OCI-LY1 (cell line): Measurements from ENCODE around the gene PAK2.

Source experiments
- H2AFZ ChIP-seq: fragments of 200-600 bp; sonication (generic), shearing (Covaris generic); 2 replicates; pipeline ENCODE4 v1.6.0; 2014; ENCODE audit warnings: antibody characterized with exemption, mild to moderate bottlenecking, low read length
- H3F3A ChIP-seq: fragments of 200-600 bp; sonication (generic), shearing (Covaris generic); 2 replicates; pipeline ENCODE4 v1.6.0; 2014; ENCODE audit warnings: mild to moderate bottlenecking, antibody characterized with exemption, low read length, moderate library complexity; ENCODE audit not compliant: insufficient read depth
- H3K27ac ChIP-seq: fragments of 200-600 bp; sonication (generic); 2 replicates; pipeline ENCODE4 v1.5.1; 2014; ENCODE audit warnings: low read length, mixed run types, mild to moderate bottlenecking, low read depth; ENCODE audit not compliant: poor library complexity, severe bottlenecking
- H3K27me3 ChIP-seq: fragments of 200-600 bp; sonication (generic); 2 replicates; pipeline ENCODE4 v1.6.0; 2014; ENCODE audit warnings: antibody characterized with exemption, mild to moderate bottlenecking, low read length, moderate library complexity; ENCODE audit not compliant: insufficient read depth
- H3K36me3 ChIP-seq: fragments of 200-600 bp; sonication (generic); 2 replicates; pipeline ENCODE4 v1.6.1; 2014; ENCODE audit warnings: mild to moderate bottlenecking, antibody characterized with exemption, low read length, moderate library complexity, mixed read lengths; ENCODE audit not compliant: insufficient read depth
- H3K4me1 ChIP-seq: fragments of 200-600 bp; sonication (generic); 2 replicates; pipeline ENCODE4 v1.5.1; 2014; ENCODE audit warnings: mild to moderate bottlenecking, low read length, moderate library complexity; ENCODE audit not compliant: insufficient read depth, severe bottlenecking
- H3K4me2 ChIP-seq: fragments of 200-600 bp; sonication (generic), shearing (Covaris generic); 2 replicates; pipeline ENCODE4 v1.6.1; 2014; ENCODE audit warnings: low read length
- H3K4me3 ChIP-seq: fragments of 200-600 bp; sonication (generic); 2 replicates; pipeline ENCODE4 v1.5.1; 2014; ENCODE audit warnings: low read length, low read depth, mild to moderate bottlenecking, mixed read lengths; ENCODE audit not compliant: poor library complexity, severe bottlenecking
- H3K79me2 ChIP-seq: fragments of 200-600 bp; shearing (Covaris generic); 2 replicates; pipeline ENCODE4 v1.6.1; 2016; ENCODE audit warnings: mixed run types, low read length, mixed read lengths; ENCODE audit not compliant: insufficient read depth
- H3K9ac ChIP-seq: fragments of 200-600 bp; sonication (generic), shearing (Covaris generic); 2 replicates; pipeline ENCODE4 v1.6.1; 2014; ENCODE audit warnings: mild to moderate bottlenecking, low read length, mixed read lengths
- H3K9me2 ChIP-seq: fragments of 200-600 bp; sonication (generic), shearing (Covaris generic); 2 replicates; pipeline ENCODE4 v1.6.1; 2014; ENCODE audit warnings: low read depth, mild to moderate bottlenecking, low read length, mixed read lengths
- H3K9me3 ChIP-seq: fragments of 200-600 bp; shearing (Covaris generic); 2 replicates; pipeline ENCODE4 v1.6.1; 2014; ENCODE audit warnings: low read length, mixed read lengths
- H4K20me1 ChIP-seq: fragments of 200-600 bp; sonication (generic), shearing (Covaris generic); 2 replicates; pipeline ENCODE4 v1.6.0; 2016; ENCODE audit warnings: mild to moderate bottlenecking, low read length; ENCODE audit not compliant: insufficient read depth
- EZH2 ChIP-seq: fragments of 200-600 bp; sonication (generic), shearing (Covaris generic); IDR thresholded peaks from 2 replicates; pipeline ENCODE4 v1.8.0; 2017; ENCODE audit warnings: borderline replicate concordance, mixed run types, mild to moderate bottlenecking, antibody characterized with exemption, low read length, moderate library complexity, mixed read lengths
- TF ChIP-seq, protein P1 (sequence below): fragments of 200-600 bp; sonication (generic), shearing (Covaris generic); IDR thresholded peaks from 2 replicates; pipeline ENCODE4 v1.5.1; 2017; ENCODE audit warnings: mild to moderate bottlenecking, antibody characterized with exemption, low read length, moderate library complexity, mixed read lengths

Gene PAK2

DNA sequence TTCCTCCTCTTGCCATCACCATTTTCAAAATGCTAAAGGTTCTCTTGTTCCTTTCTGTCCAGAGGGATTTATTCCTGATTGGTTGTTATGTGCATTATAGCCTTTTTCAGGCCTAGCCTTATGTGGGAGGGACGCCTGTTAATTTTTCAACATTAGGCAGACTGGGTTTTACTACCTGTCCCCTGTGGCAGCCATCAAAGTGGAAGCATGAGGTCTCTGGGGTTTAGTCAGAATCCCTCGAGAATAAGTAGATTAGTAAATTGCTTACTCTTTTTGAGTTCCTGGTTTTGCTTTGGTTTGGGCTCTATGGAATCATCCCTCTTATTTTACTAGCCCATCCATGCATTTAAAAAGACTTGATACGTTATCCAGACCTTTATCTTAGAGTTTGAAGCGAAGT lies 32.4 kb downstream of the PAK2 start:
- Histone ChIP-seq H3K4me3 (no peak overlapping the region), H3K79me2 (peaks cover 93% of the 10 kb centered on the region), H3K27ac (no peak overlapping the region), H3K27me3 (no peaks in the 10 kb centered on the region), H3K9me3 (peaks cover 14% of the 10 kb centered on the region), H3K4me2 (no peak overlapping the region), H3F3A (no peaks in the 10 kb centered on the region), H4K20me1 (no peaks in the 10 kb centered on the region), H3K9me2 (no peaks in the 10 kb centered on the region), H3K4me1 (peaks cover 9% of the 10 kb centered on the region), H3K36me3 (peaks cover 56% of the 10 kb centered on the region), H3K9ac (no peak overlapping the region), H2AFZ (no peak overlapping the region)
- TF ChIP-seq, protein P1, sequence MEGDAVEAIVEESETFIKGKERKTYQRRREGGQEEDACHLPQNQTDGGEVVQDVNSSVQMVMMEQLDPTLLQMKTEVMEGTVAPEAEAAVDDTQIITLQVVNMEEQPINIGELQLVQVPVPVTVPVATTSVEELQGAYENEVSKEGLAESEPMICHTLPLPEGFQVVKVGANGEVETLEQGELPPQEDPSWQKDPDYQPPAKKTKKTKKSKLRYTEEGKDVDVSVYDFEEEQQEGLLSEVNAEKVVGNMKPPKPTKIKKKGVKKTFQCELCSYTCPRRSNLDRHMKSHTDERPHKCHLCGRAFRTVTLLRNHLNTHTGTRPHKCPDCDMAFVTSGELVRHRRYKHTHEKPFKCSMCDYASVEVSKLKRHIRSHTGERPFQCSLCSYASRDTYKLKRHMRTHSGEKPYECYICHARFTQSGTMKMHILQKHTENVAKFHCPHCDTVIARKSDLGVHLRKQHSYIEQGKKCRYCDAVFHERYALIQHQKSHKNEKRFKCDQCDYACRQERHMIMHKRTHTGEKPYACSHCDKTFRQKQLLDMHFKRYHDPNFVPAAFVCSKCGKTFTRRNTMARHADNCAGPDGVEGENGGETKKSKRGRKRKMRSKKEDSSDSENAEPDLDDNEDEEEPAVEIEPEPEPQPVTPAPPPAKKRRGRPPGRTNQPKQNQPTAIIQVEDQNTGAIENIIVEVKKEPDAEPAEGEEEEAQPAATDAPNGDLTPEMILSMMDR: no peak
- TF ChIP-seq EZH2: no peak

DNA sequence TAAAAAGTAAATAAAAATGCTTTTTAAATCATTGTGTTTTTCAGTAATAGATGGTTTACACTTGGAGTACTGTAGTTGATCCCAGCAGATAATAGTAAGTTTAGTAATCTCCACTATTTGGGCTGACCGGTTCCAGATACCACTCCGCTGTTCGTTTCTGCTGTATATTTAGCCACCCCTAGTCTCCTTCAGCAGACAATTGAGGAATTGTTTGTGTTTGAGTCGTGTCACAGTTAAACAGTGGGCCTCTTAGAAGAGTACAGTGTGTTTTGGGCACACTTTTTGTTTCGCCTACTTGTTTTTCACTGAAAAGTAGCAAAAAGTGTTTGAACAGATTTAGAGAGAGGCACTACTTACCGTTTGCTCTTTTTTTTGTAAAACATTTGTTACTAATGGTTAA lies 33.2 kb downstream of the PAK2 start:
- Histone ChIP-seq H3K27ac (no peak overlapping the region), H3K36me3 (peaks cover 59% of the 10 kb centered on the region), H3K4me1 (peaks cover 9% of the 10 kb centered on the region), H3K9ac (no peak overlapping the region), H3F3A (no peaks in the 10 kb centered on the region), H3K27me3 (no peaks in the 10 kb centered on the region), H4K20me1 (no peaks in the 10 kb centered on the region), H3K9me2 (no peaks in the 10 kb centered on the region), H3K9me3 (peaks cover 15% of the 10 kb centered on the region), H3K79me2 (peaks cover 94% of the 10 kb centered on the region), H2AFZ (no peak overlapping the region), H3K4me3 (no peak overlapping the region), H3K4me2 (no peak overlapping the region)
- TF ChIP-seq EZH2: no peak
- TF ChIP-seq, protein P1: no peak

DNA sequence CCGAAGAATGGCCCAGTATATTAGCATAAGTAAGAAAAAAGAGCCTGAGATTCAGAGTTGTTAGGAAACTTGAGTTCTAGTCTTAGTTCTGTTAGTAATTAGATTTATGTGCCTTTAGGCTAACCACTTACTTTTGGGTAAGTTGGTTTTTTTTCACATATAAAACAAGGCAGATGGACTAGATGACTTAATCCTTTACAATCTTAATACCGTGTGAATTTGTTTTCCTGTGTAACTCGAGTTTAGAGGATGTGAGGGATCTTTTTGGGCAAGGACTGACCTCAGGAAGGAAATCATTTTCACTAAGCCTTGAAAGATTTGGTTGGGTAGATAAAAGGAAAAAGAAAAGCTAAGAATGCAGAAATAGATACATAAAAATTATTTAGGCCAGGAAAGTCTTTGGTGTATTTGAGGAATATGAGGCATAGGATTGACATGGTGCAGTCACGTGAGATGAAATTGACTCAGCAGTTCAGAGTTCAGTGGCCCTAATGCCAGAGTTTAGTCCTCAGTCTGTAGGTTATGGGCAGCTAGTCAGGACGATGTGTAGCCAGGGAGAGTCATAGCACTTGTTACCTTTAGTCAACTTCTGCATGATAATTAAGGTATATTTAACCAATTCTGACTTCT lies 34.6 kb downstream of the PAK2 start:
- H3K9me3 ChIP-seq: peaks cover 27% of the 10 kb centered on the region
- no peaks in the 10 kb centered on the region for H3K9me2 ChIP-seq
- no peak overlapping the region for H3K4me3 ChIP-seq
- no peak overlapping the region for H3K27ac ChIP-seq
- no peaks in the 10 kb centered on the region for H3K27me3 ChIP-seq
- peaks cover 9% of the 10 kb centered on the region for H3K4me1 ChIP-seq
- no peak overlapping the region for H2AFZ ChIP-seq
- H3K79me2 ChIP-seq: peaks cover 96% of the 10 kb centered on the region
- no peak for TF ChIP-seq EZH2
- TF ChIP-seq, protein P1: no peak
- peaks cover 63% of the 10 kb centered on the region for H3K36me3 ChIP-seq
- no peaks in the 10 kb centered on the region for H4K20me1 ChIP-seq
- no peaks in the 10 kb centered on the region for H3F3A ChIP-seq
- no peak overlapping the region for H3K9ac ChIP-seq
- no peak overlapping the region for H3K4me2 ChIP-seq
